T-helper 1 cell treated with Interleukin-12 subunit alpha and Interleukin-12 subunit beta and Interleukin-4 antibody, amounts not matched to agents 30 μg/mL and 1 μg/mL, for 36 hours (primary cell): ENCODE results near the gene MON1A.
"Not testable (repeated sequence)": the region's sequence is repeated elsewhere in the genome, so short reads cannot be mapped to it uniquely, and the experiment has no call there.

Experiments
- H3K27ac Mint-ChIP-seq: one replicate; pipeline ENCODE4 v1.8.0; 2021; ENCODE audit warnings: mild to moderate bottlenecking, mixed read lengths
- H3K27me3 Mint-ChIP-seq: one replicate; pipeline ENCODE4 v1.8.0; 2021; ENCODE audit warnings: low read depth, mixed read lengths
- H3K36me3 Mint-ChIP-seq: one replicate; pipeline ENCODE4 v1.8.0; 2021; ENCODE audit warnings: low read depth, mixed read lengths
- H3K4me1 Mint-ChIP-seq: one replicate; pipeline ENCODE4 v1.8.0; 2021; ENCODE audit warnings: low read depth, mixed read lengths
- H3K4me3 Mint-ChIP-seq: one replicate; pipeline ENCODE4 v1.8.0; 2021; ENCODE audit warnings: mild to moderate bottlenecking, moderate library complexity, mixed read lengths
- H3K9me3 Mint-ChIP-seq: one replicate; pipeline ENCODE4 v1.8.0; 2021; ENCODE audit warnings: mixed read lengths

The MON1A gene

GRCh38 chr3:49930922-49931321, 1.3 kb upstream of the MON1A start:
- Mint-ChIP-seq H3K27ac (no peak overlapping the region), H3K27me3 (no peaks in the 10 kb centered on the region), H3K36me3 (peaks cover 1% of the 10 kb centered on the region), H3K4me1 (peaks cover 12% of the 10 kb centered on the region), H3K9me3 (no peaks in the 10 kb centered on the region), H3K4me3 (peak overlapping the region; percentile 36)

DNA sequence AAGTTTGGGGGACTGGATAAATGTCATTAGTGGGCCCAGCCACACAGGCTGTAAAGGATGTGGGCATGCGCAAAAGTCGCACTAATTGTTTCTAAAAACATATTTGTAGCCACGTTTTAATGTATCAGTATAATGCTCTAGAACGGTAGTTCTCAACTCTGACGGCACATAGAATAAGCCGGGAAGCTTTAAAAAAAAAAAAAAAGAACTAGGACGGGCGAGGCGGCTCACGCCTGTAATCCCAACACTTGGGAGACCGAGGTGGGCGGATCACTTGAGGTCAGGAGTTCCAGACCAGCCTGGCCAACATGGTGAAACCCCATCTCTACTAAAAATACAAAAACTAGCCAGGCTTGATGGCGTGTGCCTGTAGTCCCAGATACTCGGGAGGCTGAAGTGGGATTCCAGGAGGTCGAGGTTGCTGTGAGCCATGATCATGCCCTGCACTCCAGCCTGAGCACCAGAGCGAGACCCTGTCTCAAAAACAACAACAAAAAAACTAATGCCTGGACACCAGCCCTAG, 618 bp upstream of the MON1A start:
- Mint-ChIP-seq H3K27ac (peak overlapping the region; percentile 59), H3K4me3 (peak overlapping the region; percentile 81)

DNA sequence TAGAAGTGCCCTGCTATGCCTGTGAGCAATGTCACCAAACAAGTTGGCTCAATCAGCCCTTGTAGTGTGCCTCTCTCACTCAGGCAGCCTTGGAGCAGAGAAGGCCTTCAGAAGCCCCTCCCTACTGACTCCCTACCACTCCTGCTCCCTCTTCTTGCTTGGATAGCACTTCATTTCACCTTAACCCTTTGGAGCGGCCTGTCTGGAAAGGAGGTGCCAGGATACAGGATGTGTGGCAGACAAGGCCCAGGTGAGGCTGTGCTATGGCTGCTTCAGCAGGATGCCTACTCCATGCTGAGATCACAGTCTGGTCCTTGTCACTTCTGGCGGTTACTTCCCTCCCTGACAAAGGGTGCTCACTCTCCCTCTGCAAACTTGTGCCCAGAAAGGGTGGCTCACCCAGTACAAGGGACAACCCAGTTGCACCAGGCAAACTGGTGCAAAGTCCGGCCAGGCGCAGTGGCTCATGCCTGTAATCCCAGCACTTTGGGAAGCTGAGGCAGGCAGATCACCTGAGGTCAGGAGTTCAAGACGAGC, 1.1 kb downstream of the MON1A start:
- H3K27me3 Mint-ChIP-seq = no peaks in the 10 kb centered on the region
- H3K4me1 Mint-ChIP-seq = peaks cover 14% of the 10 kb centered on the region
- no peaks in the 10 kb centered on the region for H3K9me3 Mint-ChIP-seq
- H3K27ac Mint-ChIP-seq = no peak overlapping the region
- H3K4me3 Mint-ChIP-seq = peak overlapping the region; percentile 81
- peaks cover 4% of the 10 kb centered on the region for H3K36me3 Mint-ChIP-seq

More for the DNA sequence above, 618 bp upstream of the MON1A start:
- H3K4me1 Mint-ChIP-seq = peaks cover 14% of the 10 kb centered on the region
- H3K9me3 Mint-ChIP-seq = no peaks in the 10 kb centered on the region
- H3K27me3 Mint-ChIP-seq = no peaks in the 10 kb centered on the region
- peaks cover 4% of the 10 kb centered on the region for H3K36me3 Mint-ChIP-seq

GRCh38 chr3:49927798-49928197, 1.8 kb downstream of the MON1A start:
- peaks cover 14% of the 10 kb centered on the region for H3K4me1 Mint-ChIP-seq
- no peaks in the 10 kb centered on the region for H3K27me3 Mint-ChIP-seq
- no peaks in the 10 kb centered on the region for H3K9me3 Mint-ChIP-seq
- no peak overlapping the region for H3K27ac Mint-ChIP-seq
- H3K36me3 Mint-ChIP-seq = peaks cover 4% of the 10 kb centered on the region
- no peak overlapping the region for H3K4me3 Mint-ChIP-seq

GRCh38 chr3:49926117-49926728, 3.4 kb downstream of the MON1A start:
- Mint-ChIP-seq H3K27ac (no peak overlapping the region), H3K4me1 (peaks cover 14% of the 10 kb centered on the region), H3K9me3 (no peaks in the 10 kb centered on the region), H3K4me3 (no peak overlapping the region), H3K27me3 (no peaks in the 10 kb centered on the region), H3K36me3 (peaks cover 4% of the 10 kb centered on the region)

DNA sequence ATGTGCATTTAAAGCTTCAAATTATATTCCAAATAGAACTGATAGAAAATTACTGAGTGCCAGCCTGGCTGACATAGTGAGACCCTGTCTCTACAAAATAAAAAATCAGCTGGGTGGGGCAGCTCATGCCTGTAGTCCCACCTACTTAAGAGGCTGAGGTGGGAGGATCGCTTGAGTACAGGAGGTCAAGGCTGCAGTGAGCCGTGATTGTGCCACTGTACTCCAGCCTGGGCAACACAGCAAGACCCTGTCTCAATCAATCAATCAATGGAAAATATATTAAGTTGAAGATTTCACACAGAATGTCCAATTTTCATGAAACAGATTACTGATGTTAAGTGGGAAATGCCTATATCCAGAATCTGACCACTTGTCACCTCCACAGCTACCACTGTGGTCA, 4.1 kb downstream of the MON1A start:
- no peak overlapping the region for H3K4me3 Mint-ChIP-seq
- no peak overlapping the region for H3K27ac Mint-ChIP-seq
- peaks cover 14% of the 10 kb centered on the region for H3K4me1 Mint-ChIP-seq
- H3K9me3 Mint-ChIP-seq = no peaks in the 10 kb centered on the region
- peaks cover 4% of the 10 kb centered on the region for H3K36me3 Mint-ChIP-seq
- no peaks in the 10 kb centered on the region for H3K27me3 Mint-ChIP-seq

- Mint-ChIP-seq H3K9me3 (no peaks in the 10 kb centered on the region), H3K4me1 (peaks cover 10% of the 10 kb centered on the region), H3K4me3 (no peak overlapping the region), H3K27me3 (no peaks in the 10 kb centered on the region), H3K27ac (no peak overlapping the region), H3K36me3 (peaks cover 4% of the 10 kb centered on the region)
Observed at GRCh38 chr3:49924683-49925082, 4.9 kb downstream of the MON1A start.

DNA sequence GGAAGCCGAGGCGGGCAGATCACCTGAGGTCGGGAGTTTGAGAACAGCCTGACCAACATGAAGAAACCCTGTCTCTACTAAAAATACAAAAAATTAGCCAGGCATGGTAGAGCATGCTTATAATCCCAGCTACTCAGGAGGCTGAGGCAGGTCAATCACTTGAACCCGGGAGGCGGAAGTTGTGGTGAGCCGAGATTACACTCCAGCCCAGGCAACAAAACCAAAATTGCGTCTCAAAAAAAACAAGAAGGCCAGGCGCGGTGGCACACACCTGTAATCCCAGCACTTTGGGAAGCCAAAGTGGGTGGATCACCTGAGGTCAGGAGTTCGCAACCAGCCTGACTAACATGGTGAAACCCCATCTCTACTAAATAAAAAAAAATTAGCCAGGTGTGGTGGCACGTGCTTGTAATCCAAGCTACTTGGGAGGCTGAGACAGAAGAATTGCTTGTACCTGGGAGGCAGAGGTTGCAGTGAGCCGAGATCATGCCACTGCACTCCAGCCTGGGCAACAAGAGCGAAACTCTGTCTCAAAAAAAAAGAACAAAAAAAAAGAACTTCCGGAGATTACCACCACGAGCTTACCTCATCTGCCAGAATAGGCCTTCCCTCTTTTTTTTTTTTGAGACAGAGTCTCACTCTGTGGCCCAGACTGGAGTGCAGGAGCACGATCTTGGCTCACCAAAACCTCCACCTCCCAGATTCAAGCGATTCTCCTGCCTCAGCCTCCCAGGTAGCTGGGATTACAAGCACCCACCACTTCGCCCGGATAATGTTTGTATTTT, 11.6 kb downstream of the MON1A start:
- not testable (repeated sequence) for H3K4me1 Mint-ChIP-seq, H3K27me3 Mint-ChIP-seq, H3K9me3 Mint-ChIP-seq, H3K36me3 Mint-ChIP-seq, H3K27ac Mint-ChIP-seq, H3K4me3 Mint-ChIP-seq

- Mint-ChIP-seq H3K4me3 (no peak overlapping the region), H3K9me3 (no peaks in the 10 kb centered on the region), H3K27ac (no peak overlapping the region), H3K36me3 (peaks cover 5% of the 10 kb centered on the region), H3K4me1 (no peaks in the 10 kb centered on the region), H3K27me3 (no peaks in the 10 kb centered on the region)
Observed at GRCh38 chr3:49916686-49917085, 12.9 kb downstream of the MON1A start.

DNA sequence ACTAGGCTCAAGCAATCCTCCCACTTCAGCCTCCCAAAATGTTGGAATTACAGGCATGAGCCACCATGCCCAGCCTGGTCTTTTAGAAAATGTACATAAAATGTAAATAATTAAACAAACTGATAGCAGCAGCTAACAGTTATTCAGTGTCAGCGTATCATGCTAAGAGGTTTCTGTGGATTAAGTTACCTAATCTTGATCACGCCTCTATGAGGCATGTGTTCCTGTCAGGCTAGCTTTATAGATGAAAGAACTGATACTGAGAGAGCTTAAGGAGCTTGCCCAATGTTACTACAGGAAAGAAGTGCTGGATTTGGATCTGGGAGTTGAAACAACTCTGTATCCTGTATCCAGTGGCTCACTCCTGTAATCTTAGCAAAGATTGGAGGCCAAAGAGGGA, 14.7 kb downstream of the MON1A start:
- no peak overlapping the region for H3K27ac Mint-ChIP-seq

DNA sequence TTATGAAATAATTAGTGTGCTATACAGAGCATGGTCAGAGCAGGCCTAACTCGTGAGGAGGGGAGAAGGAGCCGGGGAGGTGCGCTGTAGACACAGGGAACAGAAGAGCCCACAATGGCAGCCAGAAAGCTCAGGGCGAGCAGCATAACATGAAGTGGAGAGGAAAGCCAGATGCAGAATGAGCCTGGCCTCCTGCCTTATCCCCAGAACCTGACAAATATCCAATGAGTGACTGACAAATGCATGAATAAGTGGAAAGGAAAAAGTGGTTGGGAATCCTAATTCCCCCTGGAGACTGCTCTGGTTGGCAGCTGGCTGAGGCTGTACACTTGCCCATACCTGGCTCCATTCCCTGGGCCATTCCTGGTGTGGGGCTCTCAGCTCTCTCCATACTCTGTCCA, 16.7 kb downstream of the MON1A start:
- Mint-ChIP-seq H3K9me3 (no peaks in the 10 kb centered on the region), H3K4me3 (no peak overlapping the region), H3K27me3 (no peaks in the 10 kb centered on the region), H3K27ac (no peak overlapping the region), H3K4me1 (no peaks in the 10 kb centered on the region), H3K36me3 (peaks cover 10% of the 10 kb centered on the region)

More for the DNA sequence above, 14.7 kb downstream of the MON1A start:
- Mint-ChIP-seq H3K36me3 (peaks cover 9% of the 10 kb centered on the region), H3K27me3 (no peaks in the 10 kb centered on the region), H3K9me3 (no peaks in the 10 kb centered on the region), H3K4me3 (no peak overlapping the region), H3K4me1 (no peaks in the 10 kb centered on the region)

DNA sequence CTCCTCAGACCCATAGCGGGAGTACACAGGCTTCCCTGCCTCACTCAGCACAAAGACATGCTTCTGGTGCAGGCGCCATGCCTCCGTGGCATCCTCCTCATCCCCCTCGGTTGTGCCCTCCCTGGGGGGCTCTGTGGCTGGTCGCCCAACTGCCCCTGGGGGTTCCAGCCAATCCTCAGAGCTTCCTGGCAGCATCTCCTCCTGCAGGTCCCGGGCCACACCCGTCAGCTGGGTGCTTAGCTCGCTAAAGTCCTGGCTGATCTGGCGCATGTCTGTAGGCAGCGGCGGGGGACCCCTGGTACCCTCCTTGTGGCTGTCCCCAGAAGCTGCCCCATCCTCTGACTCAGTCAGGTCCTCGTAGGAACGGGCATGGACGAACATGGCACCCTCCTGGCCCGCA, 18.0 kb downstream of the MON1A start:
- H3K27me3 Mint-ChIP-seq = no peaks in the 10 kb centered on the region
- no peaks in the 10 kb centered on the region for H3K9me3 Mint-ChIP-seq
- H3K4me3 Mint-ChIP-seq = no peak overlapping the region
- H3K4me1 Mint-ChIP-seq = peaks cover 4% of the 10 kb centered on the region
- peaks cover 10% of the 10 kb centered on the region for H3K36me3 Mint-ChIP-seq
- no peak overlapping the region for H3K27ac Mint-ChIP-seq

- Mint-ChIP-seq H3K27me3 (no peaks in the 10 kb centered on the region), H3K27ac (no peak overlapping the region), H3K36me3 (peaks cover 10% of the 10 kb centered on the region), H3K4me1 (peaks cover 9% of the 10 kb centered on the region), H3K9me3 (no peaks in the 10 kb centered on the region), H3K4me3 (no peak overlapping the region)
Observed at GRCh38 chr3:49911124-49911420, 18.5 kb downstream of the MON1A start.

DNA sequence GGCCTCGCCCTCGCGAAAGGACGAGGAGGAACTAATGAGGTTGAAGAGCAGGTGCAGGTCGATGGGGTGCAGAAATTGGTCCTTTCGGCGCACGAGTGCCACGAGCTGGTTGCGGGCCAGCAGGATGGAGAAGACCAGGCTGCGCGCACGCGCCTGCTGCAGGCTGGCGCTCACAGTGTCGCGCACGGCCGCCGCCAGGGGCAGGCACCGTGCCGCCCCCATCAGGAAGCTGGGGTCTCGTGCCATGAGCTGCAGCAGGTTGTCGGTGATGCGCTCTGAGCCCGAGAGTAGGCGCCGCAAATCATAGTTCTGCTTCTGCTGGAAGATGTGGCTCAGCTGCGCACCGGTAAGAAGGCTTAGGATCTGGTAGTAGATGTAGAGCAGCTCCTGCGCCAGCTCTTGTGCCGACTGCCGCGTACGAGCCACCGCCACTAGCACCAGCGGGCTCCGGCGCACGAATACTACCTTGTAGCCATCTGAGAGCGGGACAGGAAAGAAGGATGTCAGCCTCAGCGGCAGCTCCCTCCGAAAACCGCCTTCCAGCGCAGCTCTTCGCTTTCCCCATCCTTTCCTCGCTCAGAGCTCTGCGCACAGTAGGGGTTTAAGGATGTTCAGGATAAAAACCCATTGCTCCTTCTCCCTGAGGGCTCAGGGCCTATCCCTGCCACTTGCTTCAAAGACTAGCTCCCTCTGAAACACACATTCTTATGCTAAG, 19.0 kb downstream of the MON1A start:
- no peak overlapping the region for H3K27ac Mint-ChIP-seq

More for the DNA sequence above, 19.0 kb downstream of the MON1A start:
- H3K27me3 Mint-ChIP-seq = no peaks in the 10 kb centered on the region
- no peak overlapping the region for H3K4me3 Mint-ChIP-seq
- no peaks in the 10 kb centered on the region for H3K9me3 Mint-ChIP-seq
- H3K4me1 Mint-ChIP-seq = peaks cover 14% of the 10 kb centered on the region
- peaks cover 12% of the 10 kb centered on the region for H3K36me3 Mint-ChIP-seq
